Endothelial cell of umbilical vein (primary cell): ENCODE data around the gene RNF43. TPM values are rescaled to one million over a fixed set of nuclear protein-coding genes. Genes with fewer than 3 reads are reported as not detected.

Experiments used
- BruUV-seq: library from RNA; stranded (reverse); fragments of 400-500 nt; replicated peaks from 2 replicates; lab custom pipeline; 2021; lab: Mats Ljungman, UMichigan
- CTCF ChIA-PET: fragments of 300-600, 350-600 bp; sonication (Branson Sonifier 250); formaldehyde crosslinking; loops from one replicate; lab custom pipeline; 2021; ENCODE audit warnings: antibody characterized with exemption, inconsistent platforms; lab: Charles Lee
- POLR2A ChIA-PET: fragments of 300-600, 350-600 bp; sonication (Branson Sonifier 250); formaldehyde crosslinking; loops from one replicate; lab custom pipeline; 2021; ENCODE audit warnings: antibody characterized with exemption, inconsistent platforms; lab: Charles Lee
- DNase-seq: peaks from one replicate; pipeline ENCODE4 v3.0.0-alpha.2; 2011; ENCODE audit warnings: low read depth, low spot score
- FAIRE-seq: peaks from 2 replicates; lab custom pipeline; 2011; peaks lifted over from hg19 to GRCh38; lab: Jason Lieb, UNC
- H2AFZ ChIP-seq: 2 replicates; pipeline ENCODE4 v1.6.0; 2012; ENCODE audit warnings: low read depth, low read length, control low read depth, inconsistent platforms
- H3K27ac ChIP-seq: 2 replicates; pipeline ENCODE4 v1.5.1; 2011; ENCODE audit warnings: low read depth, mild to moderate bottlenecking, control low read depth, low read length, moderate library complexity; ENCODE audit not compliant: insufficient read depth
- H3K27me3 ChIP-seq, 2 experiments: 2 replicates each; pipeline versions ENCODE4 v1.6.0 to v1.6.1; 2011; ENCODE audit warnings: low read length in 2 of 2, mixed read lengths in 1 of 2; ENCODE audit not compliant: control insufficient read depth in 2 of 2, insufficient read depth in 2 of 2
- H3K36me3 ChIP-seq, 2 experiments: 2 replicates in 1 of 2; 3 replicates in 1 of 2; pipeline ENCODE4 v1.5.1; 2011; ENCODE audit warnings: low read length in 2 of 2, mild to moderate bottlenecking in 1 of 2, moderate library complexity in 1 of 2; ENCODE audit not compliant: control insufficient read depth in 2 of 2, insufficient read depth in 2 of 2; ENCODE audit errors: extremely low read depth in 1 of 2
- H3K4me1 ChIP-seq: 3 replicates; pipeline ENCODE4 v1.5.1; 2011; ENCODE audit warnings: mild to moderate bottlenecking, low read length; ENCODE audit not compliant: control insufficient read depth, insufficient read depth; ENCODE audit errors: extremely low read depth
- H3K4me2 ChIP-seq: 2 replicates; pipeline ENCODE4 v1.6.1; 2011; ENCODE audit warnings: low read length, control low read depth, mixed read lengths; ENCODE audit not compliant: insufficient read depth
- H3K4me3 ChIP-seq, 3 experiments: fragments of 200-600 bp in 1 of 3; sonication (generic), shearing (Covaris generic) in 1 of 3; replicated peaks in 1 of 3; 2 replicates each; pipeline ENCODE4 v1.5.1; 2011 to 2016; ENCODE audit warnings: control low read depth in 3 of 3, low read length in 3 of 3, mild to moderate bottlenecking in 2 of 3, inconsistent platforms in 1 of 3, low read depth in 1 of 3, moderate library complexity in 1 of 3; ENCODE audit not compliant: insufficient read depth in 1 of 3
- H3K79me2 ChIP-seq: 2 replicates; pipeline ENCODE4 v1.6.0; 2012; ENCODE audit warnings: low read length, inconsistent platforms; ENCODE audit not compliant: control insufficient read depth, insufficient read depth
- H3K9ac ChIP-seq: replicated peaks from 2 replicates; pipeline ENCODE3; 2011; ENCODE audit warnings: low read length, control low read depth; ENCODE audit not compliant: insufficient read depth; ENCODE audit errors: extremely low read depth
- H3K9me1 ChIP-seq: replicated peaks from 3 replicates; pipeline ENCODE4 v1.6.0; 2011; ENCODE audit warnings: mild to moderate bottlenecking, low read length; ENCODE audit not compliant: control insufficient read depth, insufficient read depth; ENCODE audit errors: extremely low read depth
- H3K9me3 ChIP-seq: replicated peaks from 2 replicates; pipeline ENCODE4 v1.5.1; 2012; ENCODE audit warnings: low read length, inconsistent platforms; ENCODE audit not compliant: control insufficient read depth, insufficient read depth
- H4K20me1 ChIP-seq: replicated peaks from 2 replicates; pipeline ENCODE3; 2011; ENCODE audit warnings: mild to moderate bottlenecking, low read length; ENCODE audit not compliant: control insufficient read depth, insufficient read depth; ENCODE audit errors: extremely low read depth
- CTCF ChIP-seq, 2 donors: IDR thresholded peaks; 1 replicate in 1 of 2; 2 replicates in 1 of 2; pipeline ENCODE4 v1.5.1; 2011; ENCODE audit warnings: low read length in 2 of 2, mild to moderate bottlenecking in 2 of 2, moderate library complexity in 2 of 2, control low read depth in 1 of 2, inconsistent platforms in 1 of 2, low read depth in 1 of 2; ENCODE audit not compliant: insufficient read depth in 1 of 2; ENCODE audit errors: extremely low read depth in 1 of 2
- EZH2 ChIP-seq: IDR thresholded peaks from 2 replicates; pipeline ENCODE4 v1.6.1; 2012; ENCODE audit warnings: borderline replicate concordance, low read depth, mild to moderate bottlenecking, moderate library complexity, low read length, inconsistent platforms; ENCODE audit not compliant: severe bottlenecking
- FOS ChIP-seq: IDR thresholded peaks from 2 replicates; pipeline ENCODE4 v1.6.1; 2011; ENCODE audit warnings: mild to moderate bottlenecking, low read length, moderate library complexity, borderline replicate concordance; ENCODE audit not compliant: insufficient read depth
- GATA2 ChIP-seq: IDR thresholded peaks from 2 replicates; pipeline ENCODE4 v1.7.0; 2011; ENCODE audit warnings: low read depth, mild to moderate bottlenecking, moderate library complexity, mixed read lengths, low read length; ENCODE audit not compliant: insufficient read length, insufficient read depth
- JUN ChIP-seq: IDR thresholded peaks from 2 replicates; pipeline ENCODE4 v1.6.1; 2011; ENCODE audit warnings: borderline replicate concordance, low read depth; ENCODE audit not compliant: insufficient read length, insufficient read depth
- MAX ChIP-seq: IDR thresholded peaks from 2 replicates; pipeline ENCODE4 v1.6.1; 2011; ENCODE audit not compliant: insufficient read depth, insufficient read length
- MYC ChIP-seq: IDR thresholded peaks from one replicate; pipeline ENCODE4 v1.6.1; 2011; ENCODE audit warnings: mild to moderate bottlenecking, low read depth, low read length
- POLR2A ChIP-seq: IDR thresholded peaks from 2 replicates; pipeline ENCODE4 v1.6.1; 2012; ENCODE audit warnings: low read depth, mild to moderate bottlenecking, control low read depth, low read length
- POLR2AphosphoS5 ChIP-seq: IDR thresholded peaks from 2 replicates; pipeline ENCODE4 v1.6.1; 2012; ENCODE audit warnings: low read depth, mild to moderate bottlenecking, control low read depth, low read length, moderate library complexity; ENCODE audit not compliant: insufficient read depth
- dilution Hi-C: fragments of 300-500 bp; cut with MboI; formaldehyde crosslinking; loops from one replicate; pipeline ENCODE4 v1.15.0; 2019; ENCODE audit warnings: low sequenced_read_pairs; ENCODE audit not compliant: extremely low pct_ligation_motif_present
- intact Hi-C: fragments of 100-400 bp; cut with micrococcal nuclease; formaldehyde crosslinking; loops from one replicate; pipeline ENCODE4 v1.10.0; 2022
- polyA plus RNA-seq, 4 experiments: library from polyadenylated mRNA; depleted of rRNA in 3 of 4; stranded (reverse) in 3 of 4; unstranded in 1 of 4; fragments of >200 nt; gene quantifications; 2 replicates each; pipeline versions ENCODE4 v1.2.1 to v1.2.3, GENCODE V29; 2011 to 2012; ENCODE audit warnings: missing spikeins in 1 of 4
- total RNA-seq: library from RNA; stranded (reverse); gene quantifications from 2 replicates; pipeline ENCODE4 v1.2.3, GENCODE V29; 2021

Gene RNF43
- total and polyA plus RNA-seq, 2 donors (not counting 3 experiments of a cell fraction or from before 2014, with no cell fraction given): not detected

- ChIA-PET POLR2A (no interaction called here), CTCF (interaction anchor here (1.0 kb wide), 1 partner anchor 9 kb away, joined by 3 read pairs; no protein-coding TSS in a partner anchor)
- DNase-seq: no peak
- no peak overlapping the region for H3K4me2 ChIP-seq
- no peaks in the 10 kb centered on the region for H3K4me1 ChIP-seq
- intact Hi-C loops: no loop called here
- H3K27ac ChIP-seq: no peak overlapping the region
- H3K9me3 ChIP-seq: no peaks in the 10 kb centered on the region
- H3K27me3 ChIP-seq: peaks cover 0 to 4% of the 10 kb centered on the region in 2 experiments
- FAIRE-seq: no peak
- no peak overlapping the region for H3K4me3 ChIP-seq
- no TSS peak for BruUV-seq
- no peak overlapping the region for H2AFZ ChIP-seq
- no peaks in the 10 kb centered on the region for H3K9me1 ChIP-seq
- no peaks in the 10 kb centered on the region for H3K79me2 ChIP-seq
- H3K9ac ChIP-seq: no peak overlapping the region
- no peaks in the 10 kb centered on the region for H4K20me1 ChIP-seq
- dilution Hi-C loops: no loop called here
- no peaks in the 10 kb centered on the region for H3K36me3 ChIP-seq
- no peak for TF ChIP-seq FOS
- TF ChIP-seq POLR2AphosphoS5: no peak
- no peak for TF ChIP-seq JUN
- TF ChIP-seq GATA2: no peak
- no peak for TF ChIP-seq EZH2
- TF ChIP-seq POLR2A: no peak
- TF ChIP-seq CTCF (IDR thresholded peaks at IDR 0.05; ENCODE audit: extremely low read depth in 1 of 2, insufficient read depth in 1 of 2, low read depth in 1 of 2, low read length in 2 of 2): no peak
- no peak for TF ChIP-seq MYC
- TF ChIP-seq MAX: no peak
Measured at GRCh38 chr17:58370309-58370708, 47.0 kb downstream of the RNF43 start.
